Mammary epithelial cell (primary cell): ENCODE measurements around the gene ATP11C.

Source experiments
- EZH2 ChIP-seq: IDR thresholded peaks from 2 replicates; pipeline ENCODE4 v1.6.1; 2012; ENCODE audit warnings: low read length, inconsistent platforms, borderline replicate concordance
- TF ChIP-seq, protein P1 (sequence below), 2 donors: IDR thresholded peaks in 1 of 2; conservative IDR thresholded peaks in 1 of 2; 2 replicates each; pipeline ENCODE4 v1.5.1; 2011 to 2012; ENCODE audit warnings: inconsistent platforms in 2 of 2, low read length in 2 of 2, mild to moderate bottlenecking in 2 of 2, control low read depth in 1 of 2, low read depth in 1 of 2; ENCODE audit not compliant: insufficient read depth in 1 of 2; ENCODE audit errors: extremely low read depth in 1 of 2

DNA sequence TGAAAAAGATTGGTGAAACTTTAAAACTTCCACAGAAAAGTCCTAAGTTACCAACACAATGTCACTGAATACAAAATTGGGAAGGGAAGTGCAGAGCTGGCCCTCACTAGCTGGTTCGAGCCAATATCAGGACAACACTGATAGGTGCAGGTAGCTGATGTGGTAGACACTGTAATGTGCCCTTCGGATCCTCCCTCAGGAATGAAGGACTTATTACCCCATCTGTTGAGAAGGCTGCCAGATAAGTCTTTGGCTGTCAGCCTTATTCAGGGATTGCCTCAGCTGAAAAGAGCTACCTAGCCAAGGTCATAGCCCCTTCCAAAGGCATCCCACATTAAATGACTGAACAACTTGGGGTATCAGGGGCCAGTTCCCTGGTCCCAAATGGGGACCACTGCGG, 230.2 kb downstream of the ATP11C start:
- TF ChIP-seq, protein P1, sequence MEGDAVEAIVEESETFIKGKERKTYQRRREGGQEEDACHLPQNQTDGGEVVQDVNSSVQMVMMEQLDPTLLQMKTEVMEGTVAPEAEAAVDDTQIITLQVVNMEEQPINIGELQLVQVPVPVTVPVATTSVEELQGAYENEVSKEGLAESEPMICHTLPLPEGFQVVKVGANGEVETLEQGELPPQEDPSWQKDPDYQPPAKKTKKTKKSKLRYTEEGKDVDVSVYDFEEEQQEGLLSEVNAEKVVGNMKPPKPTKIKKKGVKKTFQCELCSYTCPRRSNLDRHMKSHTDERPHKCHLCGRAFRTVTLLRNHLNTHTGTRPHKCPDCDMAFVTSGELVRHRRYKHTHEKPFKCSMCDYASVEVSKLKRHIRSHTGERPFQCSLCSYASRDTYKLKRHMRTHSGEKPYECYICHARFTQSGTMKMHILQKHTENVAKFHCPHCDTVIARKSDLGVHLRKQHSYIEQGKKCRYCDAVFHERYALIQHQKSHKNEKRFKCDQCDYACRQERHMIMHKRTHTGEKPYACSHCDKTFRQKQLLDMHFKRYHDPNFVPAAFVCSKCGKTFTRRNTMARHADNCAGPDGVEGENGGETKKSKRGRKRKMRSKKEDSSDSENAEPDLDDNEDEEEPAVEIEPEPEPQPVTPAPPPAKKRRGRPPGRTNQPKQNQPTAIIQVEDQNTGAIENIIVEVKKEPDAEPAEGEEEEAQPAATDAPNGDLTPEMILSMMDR (conservative IDR thresholded peaks at IDR 0.05 in 1 of 2, IDR thresholded peaks at IDR 0.05 in 1 of 2; ENCODE audit: extremely low read depth in 1 of 2, insufficient read depth in 1 of 2, low read depth in 1 of 2, low read length in 2 of 2), result no peak
- no peak for TF ChIP-seq EZH2
